Fibroblast of mammary gland (primary cell): Measurements from ENCODE around the gene PCP2.

ENCODE experiments used
- DNase-seq: peaks from one replicate; pipeline ENCODE4 v3.0.0-alpha.2; 2010; ENCODE audit warnings: low read depth
- H3K4me3 ChIP-seq: 2 replicates; pipeline ENCODE4 v1.5.1; 2011; ENCODE audit warnings: low read depth, mild to moderate bottlenecking, low read length, moderate library complexity; ENCODE audit not compliant: control insufficient read depth
- CTCF ChIP-seq: conservative IDR thresholded peaks from 2 replicates; pipeline ENCODE4 v1.5.1; 2011; ENCODE audit warnings: low read depth, low read length, inconsistent platforms; ENCODE audit not compliant: control insufficient read depth, insufficient read depth

PCP2 gene

GRCh38 chr19:7633698-7634097, at the start of gene PCP2:
Gene PCP2 (minus strand): TSS chr19:7633719. CDS start chr19:7633457, 262 bp downstream.
- TF ChIP-seq CTCF = no peak
- DNase-seq = no peak
- no peak within 1 kb of the TSS for H3K4me3 ChIP-seq

GRCh38 chr19:7682175-7682855, 48.8 kb upstream of the PCP2 start:
- H3K4me3 ChIP-seq = peak overlapping the region; percentile 84
- TF ChIP-seq CTCF = no peak
- no peak for DNase-seq

- peak; percentile 68 for TF ChIP-seq CTCF
- peak overlapping the region; percentile 84 for H3K4me3 ChIP-seq
- peak; percentile 76 for DNase-seq
These were observed 48.0 kb upstream of the PCP2 start for GRCh38 chr19:7681340-7682174.

GRCh38 chr19:7680606-7681339, 47.3 kb upstream of the PCP2 start, which contains the start of gene TRAPPC5:
Gene TRAPPC5 (plus strand): TSS chr19:7680833. CDS start chr19:7682254, 1,421 bp downstream.
- no peak for TF ChIP-seq CTCF
- peak; percentile 72 for DNase-seq
- peak within 1 kb of the TSS; percentile 84 for H3K4me3 ChIP-seq

GRCh38 chr19:7679771-7680605, 46.5 kb upstream of the PCP2 start:
- no peak for TF ChIP-seq CTCF
- peak overlapping the region; percentile 21 for H3K4me3 ChIP-seq
- no peak for DNase-seq

- H3K4me3 ChIP-seq = no peak overlapping the region
- no peak for TF ChIP-seq CTCF
- DNase-seq = no peak
These were observed 45.6 kb upstream of the PCP2 start for GRCh38 chr19:7678971-7679751.
